Activated B cell treated with CpG ODN at 0.5 μM for 24 hours (primary cell): ENCODE results near the gene SAC3D1. TPM values are rescaled to one million over a fixed set of nuclear protein-coding genes. Genes with fewer than 3 reads are reported as not detected.
A peak's percentile ranks its signal among the peaks of the same experiment; 100 is the strongest.

Experiments
- ATAC-seq: fragments of 200-7000 bp; cut with Tn5 transposase; one replicate; pipeline ENCODE4 v1.10.0; 2021; ENCODE audit warnings: low read depth, mild to moderate bottlenecking, moderate library complexity
- CTCF ChIA-PET: fragments of 350-600 bp; sonication (Branson Sonifier 250); formaldehyde crosslinking; loops from one replicate; lab custom pipeline; 2021; ENCODE audit warnings: antibody characterized with exemption; lab: Charles Lee
- POLR2A ChIA-PET: fragments of 350-600 bp; sonication (Branson Sonifier 250); formaldehyde crosslinking; loops from one replicate; lab custom pipeline; 2021; ENCODE audit warnings: antibody characterized with exemption; lab: Charles Lee
- DNase-seq: peaks from one replicate; pipeline ENCODE4 v3.0.0; 2022
- H3K27ac Mint-ChIP-seq: one replicate; pipeline ENCODE4 v1.8.0; 2020; ENCODE audit warnings: mixed read lengths
- H3K27me3 Mint-ChIP-seq: one replicate; pipeline ENCODE4 v1.8.0; 2021; ENCODE audit warnings: mixed read lengths
- H3K36me3 Mint-ChIP-seq: one replicate; pipeline ENCODE4 v1.8.0; 2021; ENCODE audit warnings: low read depth, mixed read lengths
- H3K4me1 Mint-ChIP-seq: one replicate; pipeline ENCODE4 v1.8.0; 2021; ENCODE audit warnings: mixed read lengths
- H3K4me3 Mint-ChIP-seq: one replicate; pipeline ENCODE4 v1.8.0; 2020; ENCODE audit warnings: mild to moderate bottlenecking, mixed read lengths
- H3K9me3 Mint-ChIP-seq: one replicate; pipeline ENCODE4 v1.8.0; 2020; ENCODE audit warnings: mixed read lengths
- CTCF ChIP-seq: fragments of 200-600 bp; IDR thresholded peaks from one replicate; pipeline ENCODE4 v1.8.0; 2022; ENCODE audit warnings: antibody characterized with exemption, mild to moderate bottlenecking
- intact Hi-C: fragments of 100-400 bp; cut with micrococcal nuclease; formaldehyde crosslinking; loops from one replicate; pipeline ENCODE4 v1.15.1; 2024
- total RNA-seq: library from RNA; stranded (reverse); gene quantifications from 2 replicates; pipeline ENCODE4 v1.2.3, GENCODE V29; 2022

The SAC3D1 gene
- 3.8 and 5.4 TPM in 2 replicates for total RNA-seq

- DNase-seq (peak; percentile 89), ATAC-seq (peak; percentile 93)
- H3K4me3 Mint-ChIP-seq, result peak within 1 kb of the TSS; percentile 93
- intact Hi-C loops, result loop anchor here (1.0 kb wide), 4 partner anchors 14 to 55 kb away; partner anchors contain the start of genes ARL2, CDCA5, SNX15 and VPS51
- H3K27ac Mint-ChIP-seq, result peak within 1 kb of the TSS; percentile 95
- H3K4me1 Mint-ChIP-seq, result peaks cover 11% of the 10 kb centered on the region
- POLR2A ChIA-PET, result interaction anchor here (0.6 to 2.1 kb wide), 8 partner anchors 10 to 498 kb away, joined by 3 to 7 read pairs (median 4); partner anchors contain the start of genes ARL2, FAU, MRPL49 and SNX15
- H3K27me3 Mint-ChIP-seq, result no peaks in the 10 kb centered on the region
- peaks cover 18% of the 10 kb centered on the region for H3K36me3 Mint-ChIP-seq
- H3K9me3 Mint-ChIP-seq, result no peaks in the 10 kb centered on the region
- no peak for TF ChIP-seq CTCF
- CTCF ChIA-PET, result interaction anchor here (0.7 to 2.1 kb wide), 2 partner anchors 27 to 28 kb away, joined by 3 to 8 read pairs; partner anchors contain the start of gene ARL2
Measured at GRCh38 chr11:65040847-65041622, at the start of gene SAC3D1. Gene SAC3D1 (plus strand): TSS chr11:65041210. CDS start chr11:65041293, 83 bp downstream.

- TF ChIP-seq CTCF, result no peak
- ChIA-PET CTCF (interaction anchor here (3.8 kb wide), 1 partner anchor 20 kb away, joined by 12 read pairs; the partner anchor contains the start of gene ARL2), POLR2A (no interaction called here)
- no peaks in the 10 kb centered on the region for H3K36me3 Mint-ChIP-seq
- no peak overlapping the region for H3K27ac Mint-ChIP-seq
- no peaks in the 10 kb centered on the region for H3K9me3 Mint-ChIP-seq
- ATAC-seq, result no peak
- intact Hi-C loops, result no loop called here
- H3K4me1 Mint-ChIP-seq, result peaks cover 46% of the 10 kb centered on the region
- DNase-seq, result no peak
- no peak overlapping the region for H3K4me3 Mint-ChIP-seq
- no peaks in the 10 kb centered on the region for H3K27me3 Mint-ChIP-seq
Measured at GRCh38 chr11:64994318-64994717, 46.7 kb upstream of the SAC3D1 start.

GRCh38 chr11:64996327-64996709 lies 44.7 kb upstream of the SAC3D1 start:
- H3K27me3 Mint-ChIP-seq, result no peaks in the 10 kb centered on the region
- CTCF ChIA-PET, result interaction anchor here (0.8 to 3.8 kb wide), 4 partner anchors 10 to 148 kb away, joined by 3 to 12 read pairs (median 8); partner anchors contain the start of genes ARL2 and MAJIN
- peaks cover 26% of the 10 kb centered on the region for H3K4me1 Mint-ChIP-seq
- no peak for DNase-seq
- peak overlapping the region; percentile 66 for H3K27ac Mint-ChIP-seq
- intact Hi-C loops, result no loop called here
- POLR2A ChIA-PET, result interaction anchor here (0.5 to 1.6 kb wide), 5 partner anchors 17 to 187 kb away, joined by 3 to 9 read pairs (median 3); partner anchors contain the start of gene ARL2
- no peaks in the 10 kb centered on the region for H3K9me3 Mint-ChIP-seq
- H3K4me3 Mint-ChIP-seq, result peak overlapping the region; percentile 70
- no peak for ATAC-seq
- H3K36me3 Mint-ChIP-seq, result no peaks in the 10 kb centered on the region
- TF ChIP-seq CTCF, result no peak

- ATAC-seq, result peak; percentile 88
- H3K36me3 Mint-ChIP-seq, result no peaks in the 10 kb centered on the region
- no peaks in the 10 kb centered on the region for H3K27me3 Mint-ChIP-seq
- H3K4me1 Mint-ChIP-seq, result peaks cover 20% of the 10 kb centered on the region
- peak within 1 kb of the TSS; percentile 70 for H3K4me3 Mint-ChIP-seq
- ChIA-PET POLR2A (interaction anchor here (0.5 to 1.6 kb wide), 7 partner anchors 17 to 187 kb away, joined by 3 to 9 read pairs (median 3); partner anchors contain the start of genes ARL2 and MAJIN), CTCF (interaction anchor here (0.8 to 3.8 kb wide), 4 partner anchors 11 to 149 kb away, joined by 3 to 12 read pairs (median 8); partner anchors contain the start of genes ARL2 and MAJIN)
- H3K9me3 Mint-ChIP-seq, result no peaks in the 10 kb centered on the region
- DNase-seq, result peak; percentile 33
- intact Hi-C loops, result loop anchor here (1.0 kb wide), 1 partner anchor 150 kb away; no protein-coding TSS in a partner anchor
- TF ChIP-seq CTCF, result no peak
- H3K27ac Mint-ChIP-seq, result peak within 1 kb of the TSS; percentile 66
Measured at GRCh38 chr11:64996710-64997380, 44.2 kb upstream of the SAC3D1 start, which contains the start of gene BATF2. Gene BATF2 (minus strand): TSS chr11:64996971. CDS start chr11:64996914, 57 bp downstream.
